ENCODE measurements around the gene MYO15B. TPM values are rescaled to one million over a fixed set of nuclear protein-coding genes. Genes with fewer than 3 reads are reported as not detected.
"Not testable (repeated sequence)": the region's sequence is repeated elsewhere in the genome, so short reads cannot be mapped to it uniquely, and the experiment has no call there.

Gene MYO15B
- total RNA-seq, 1 experiment from 2014 or later: 8.0 TPM

- no peak overlapping the region for H3K9ac ChIP-seq (ENCODE audit: low read length)
- H3K79me2 ChIP-seq (ENCODE audit: low read length): no peaks in the 10 kb centered on the region
- no peak for DNase-seq
- H2AFZ ChIP-seq (ENCODE audit: low read length): no peak overlapping the region
- H3K4me1 ChIP-seq (ENCODE audit: low read length): peaks cover 9% of the 10 kb centered on the region
- H3K27ac ChIP-seq (ENCODE audit: low read length): no peak overlapping the region
- H4K20me1 ChIP-seq (ENCODE audit: insufficient read depth, low read depth, low read length): no peaks in the 10 kb centered on the region
- no peaks in the 10 kb centered on the region for H3K9me3 ChIP-seq (ENCODE audit: low read length)
- no peak overlapping the region for H3K4me3 ChIP-seq (ENCODE audit: low read length)
- H3K4me2 ChIP-seq (ENCODE audit: low read depth, low read length, poor library complexity, severe bottlenecking): no peak overlapping the region
- H3K9me2 ChIP-seq (replicated peaks; ENCODE audit: insufficient read depth, low read length): no peaks in the 10 kb centered on the region
- H3K27me3 ChIP-seq (ENCODE audit: low read length): no peaks in the 10 kb centered on the region
- H3K36me3 ChIP-seq (ENCODE audit: insufficient read depth, low read length): no peaks in the 10 kb centered on the region
Measured at GRCh38 chr17:75590849-75591721, 3.5 kb downstream of the MYO15B start.

DNA sequence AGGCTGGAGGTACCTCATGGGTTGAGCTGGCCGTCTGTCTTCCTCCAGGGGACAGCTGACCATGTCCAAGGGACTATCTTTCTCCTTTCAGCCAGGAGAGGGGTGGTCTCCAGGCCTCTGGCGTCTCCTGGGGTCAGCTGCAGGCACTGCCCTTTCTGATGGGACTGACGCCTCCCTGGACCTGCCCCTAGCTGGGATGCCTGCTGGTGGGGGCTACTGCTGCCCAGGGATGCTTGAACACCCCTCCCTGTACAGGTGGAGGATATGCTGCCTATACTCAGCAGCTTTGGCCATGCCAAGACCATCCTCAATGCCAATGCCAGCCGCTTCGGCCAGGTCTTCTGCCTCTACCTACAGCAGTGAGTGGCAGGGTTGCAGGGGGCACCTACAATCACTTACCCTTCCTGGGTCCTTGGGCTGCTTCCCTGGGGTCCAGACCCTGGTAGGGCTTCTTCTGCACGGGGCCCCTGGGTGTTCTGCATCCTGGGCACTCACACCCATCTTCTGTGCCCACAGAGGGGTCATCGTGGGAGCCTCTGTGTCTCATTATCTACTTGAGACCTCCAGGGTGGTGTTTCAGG is 4.2 kb downstream of the MYO15B start:
- no peaks in the 10 kb centered on the region for H3K9me2 ChIP-seq (replicated peaks; ENCODE audit: insufficient read depth, low read length)
- DNase-seq: no peak
- H3K4me3 ChIP-seq (ENCODE audit: low read length): no peak overlapping the region
- H3K9me3 ChIP-seq (ENCODE audit: low read length): no peaks in the 10 kb centered on the region
- H2AFZ ChIP-seq (ENCODE audit: low read length): no peak overlapping the region
- H3K36me3 ChIP-seq (ENCODE audit: insufficient read depth, low read length): no peaks in the 10 kb centered on the region
- no peak overlapping the region for H3K27ac ChIP-seq (ENCODE audit: low read length)
- no peak overlapping the region for H3K4me2 ChIP-seq (ENCODE audit: low read depth, low read length, poor library complexity, severe bottlenecking)
- H3K4me1 ChIP-seq (ENCODE audit: low read length): peaks cover 9% of the 10 kb centered on the region
- no peak overlapping the region for H3K9ac ChIP-seq (ENCODE audit: low read length)
- H3K79me2 ChIP-seq (ENCODE audit: low read length): no peaks in the 10 kb centered on the region
- no peaks in the 10 kb centered on the region for H4K20me1 ChIP-seq (ENCODE audit: insufficient read depth, low read depth, low read length)
- no peaks in the 10 kb centered on the region for H3K27me3 ChIP-seq (ENCODE audit: low read length)

DNA sequence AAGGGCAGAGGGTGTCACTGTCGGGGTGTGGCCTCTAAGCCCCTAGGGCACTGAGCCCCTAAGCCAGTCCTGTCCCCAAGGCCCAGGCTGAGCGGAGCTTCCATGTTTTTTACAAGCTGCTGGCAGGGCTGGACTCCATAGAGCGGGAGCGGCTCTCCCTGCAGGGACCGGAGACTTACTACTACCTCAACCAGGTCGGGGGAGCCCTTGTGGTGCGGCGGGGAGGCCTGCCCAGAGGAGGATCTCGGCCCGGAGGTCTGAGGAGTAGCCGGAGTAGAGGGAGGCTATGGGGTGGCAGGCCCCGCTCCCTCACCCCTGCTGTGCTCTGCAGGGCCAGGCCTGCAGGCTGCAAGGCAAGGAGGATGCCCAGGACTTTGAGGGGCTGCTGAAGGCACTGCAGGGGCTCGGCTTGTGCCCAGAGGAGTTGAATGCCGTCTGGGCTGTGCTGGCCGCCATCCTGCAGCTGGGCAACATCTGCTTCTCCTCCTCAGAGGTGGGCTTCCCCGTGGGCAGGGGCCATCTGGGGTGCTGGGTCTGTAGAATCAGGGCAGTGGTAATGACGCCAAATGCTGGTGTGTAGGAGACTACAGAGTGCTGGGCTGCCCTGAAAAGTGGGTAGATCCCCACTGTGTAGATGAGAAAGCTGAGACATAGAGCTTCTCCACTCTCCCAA is 4.9 kb downstream of the MYO15B start:
- no peaks in the 10 kb centered on the region for H3K9me3 ChIP-seq (ENCODE audit: low read length)
- H3K9ac ChIP-seq (ENCODE audit: low read length): no peak overlapping the region
- H3K4me2 ChIP-seq (ENCODE audit: low read depth, low read length, poor library complexity, severe bottlenecking): no peak overlapping the region
- H3K4me1 ChIP-seq (ENCODE audit: low read length): peaks cover 9% of the 10 kb centered on the region
- H3K27ac ChIP-seq (ENCODE audit: low read length): no peak overlapping the region
- H4K20me1 ChIP-seq (ENCODE audit: insufficient read depth, low read depth, low read length): no peaks in the 10 kb centered on the region
- no peak overlapping the region for H2AFZ ChIP-seq (ENCODE audit: low read length)
- H3K9me2 ChIP-seq (replicated peaks; ENCODE audit: insufficient read depth, low read length): no peaks in the 10 kb centered on the region
- H3K79me2 ChIP-seq (ENCODE audit: low read length): no peaks in the 10 kb centered on the region
- H3K27me3 ChIP-seq (ENCODE audit: low read length): no peaks in the 10 kb centered on the region
- no peak for DNase-seq
- no peak overlapping the region for H3K4me3 ChIP-seq (ENCODE audit: low read length)
- H3K36me3 ChIP-seq (ENCODE audit: insufficient read depth, low read length): no peaks in the 10 kb centered on the region

DNA sequence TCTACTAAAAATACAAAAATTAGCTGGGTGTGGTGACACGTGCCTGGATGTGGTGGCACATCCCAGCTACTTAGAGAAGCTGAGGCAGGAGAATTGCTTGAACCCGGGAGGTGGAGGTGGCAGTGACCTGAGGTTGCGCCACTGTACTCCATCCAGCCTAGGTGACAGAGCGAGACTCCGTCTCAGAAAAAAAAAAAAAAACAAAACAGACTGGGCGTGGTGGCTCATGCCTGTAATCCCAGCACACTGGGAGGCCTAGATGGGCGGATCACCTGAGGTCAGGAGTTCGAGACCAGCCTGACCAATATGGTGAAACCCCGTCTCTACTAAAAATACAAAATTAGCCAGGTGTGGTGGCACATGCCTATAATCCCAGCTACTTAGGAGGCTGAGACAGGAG is 5.8 kb downstream of the MYO15B start:
- not testable (repeated sequence) for H3K79me2 ChIP-seq (ENCODE audit: low read length); H4K20me1 ChIP-seq (ENCODE audit: insufficient read depth, low read depth, low read length); H3K4me2 ChIP-seq (ENCODE audit: low read depth, low read length, poor library complexity, severe bottlenecking); H3K27ac ChIP-seq (ENCODE audit: low read length); H3K4me3 ChIP-seq (ENCODE audit: low read length); H3K9me2 ChIP-seq (replicated peaks; ENCODE audit: insufficient read depth, low read length); H3K9me3 ChIP-seq (ENCODE audit: low read length); H3K36me3 ChIP-seq (ENCODE audit: insufficient read depth, low read length); H3K27me3 ChIP-seq (ENCODE audit: low read length); H3K4me1 ChIP-seq (ENCODE audit: low read length); DNase-seq; H2AFZ ChIP-seq (ENCODE audit: low read length); H3K9ac ChIP-seq (ENCODE audit: low read length)

- H3K4me1 ChIP-seq (ENCODE audit: low read length): peaks cover 5% of the 10 kb centered on the region
- H3K9me2 ChIP-seq (replicated peaks; ENCODE audit: insufficient read depth, low read length): no peaks in the 10 kb centered on the region
- no peak overlapping the region for H2AFZ ChIP-seq (ENCODE audit: low read length)
- no peaks in the 10 kb centered on the region for H3K27me3 ChIP-seq (ENCODE audit: low read length)
- H3K79me2 ChIP-seq (ENCODE audit: low read length): no peaks in the 10 kb centered on the region
- H3K27ac ChIP-seq (ENCODE audit: low read length): no peak overlapping the region
- H4K20me1 ChIP-seq (ENCODE audit: insufficient read depth, low read depth, low read length): no peaks in the 10 kb centered on the region
- no peak overlapping the region for H3K4me2 ChIP-seq (ENCODE audit: low read depth, low read length, poor library complexity, severe bottlenecking)
- H3K4me3 ChIP-seq (ENCODE audit: low read length): no peak overlapping the region
- no peaks in the 10 kb centered on the region for H3K9me3 ChIP-seq (ENCODE audit: low read length)
- no peaks in the 10 kb centered on the region for H3K36me3 ChIP-seq (ENCODE audit: insufficient read depth, low read length)
- no peak overlapping the region for H3K9ac ChIP-seq (ENCODE audit: low read length)
- DNase-seq: peak; percentile 61
Measured at GRCh38 chr17:75594499-75595283, 7.1 kb downstream of the MYO15B start.

GRCh38 chr17:75595284-75595919 is 7.8 kb downstream of the MYO15B start:
- Histone ChIP-seq H3K9me2 (replicated peaks; ENCODE audit: insufficient read depth, low read length) (no peaks in the 10 kb centered on the region), H3K79me2 (ENCODE audit: low read length) (no peaks in the 10 kb centered on the region), H3K4me2 (ENCODE audit: low read depth, low read length, poor library complexity, severe bottlenecking) (no peak overlapping the region), H3K9me3 (ENCODE audit: low read length) (no peaks in the 10 kb centered on the region), H3K9ac (ENCODE audit: low read length) (no peak overlapping the region), H3K27ac (ENCODE audit: low read length) (no peak overlapping the region), H4K20me1 (ENCODE audit: insufficient read depth, low read depth, low read length) (no peaks in the 10 kb centered on the region), H3K27me3 (ENCODE audit: low read length) (no peaks in the 10 kb centered on the region), H3K4me3 (ENCODE audit: low read length) (no peak overlapping the region), H2AFZ (ENCODE audit: low read length) (no peak overlapping the region), H3K4me1 (ENCODE audit: low read length) (peaks cover 2% of the 10 kb centered on the region), H3K36me3 (ENCODE audit: insufficient read depth, low read length) (no peaks in the 10 kb centered on the region)
- DNase-seq: no peak

GRCh38 chr17:75595920-75596313 is 8.3 kb downstream of the MYO15B start:
- no peak for DNase-seq
- Histone ChIP-seq H3K9me2 (replicated peaks; ENCODE audit: insufficient read depth, low read length) (no peaks in the 10 kb centered on the region), H3K27ac (ENCODE audit: low read length) (no peak overlapping the region), H3K36me3 (ENCODE audit: insufficient read depth, low read length) (no peaks in the 10 kb centered on the region), H3K4me2 (ENCODE audit: low read depth, low read length, poor library complexity, severe bottlenecking) (no peak overlapping the region), H3K9me3 (ENCODE audit: low read length) (no peaks in the 10 kb centered on the region), H3K4me3 (ENCODE audit: low read length) (no peak overlapping the region), H2AFZ (ENCODE audit: low read length) (no peak overlapping the region), H3K4me1 (ENCODE audit: low read length) (no peaks in the 10 kb centered on the region), H3K79me2 (ENCODE audit: low read length) (no peaks in the 10 kb centered on the region), H3K27me3 (ENCODE audit: low read length) (no peaks in the 10 kb centered on the region), H3K9ac (ENCODE audit: low read length) (no peak overlapping the region), H4K20me1 (ENCODE audit: insufficient read depth, low read depth, low read length) (no peaks in the 10 kb centered on the region)
